G401 (cell line): Measurements from ENCODE around the gene ZP2. TPM values are rescaled to one million over a fixed set of nuclear protein-coding genes. Genes with fewer than 3 reads are reported as not detected.
A peak's percentile ranks its signal among the peaks of the same experiment; 100 is the strongest.
"Not testable (repeated sequence)": the region's sequence is repeated elsewhere in the genome, so short reads cannot be mapped to it uniquely, and the experiment has no call there.

Experiments
- DNase-seq: peaks from one replicate; pipeline ENCODE4 v3.0.0-alpha.2; 2015; ENCODE audit warnings: low spot score
- in situ Hi-C: cut with HindIII; loops from 2 replicates; pipeline ENCODE4 v1.10.0; 2016; ENCODE audit warnings: low sequenced_read_pairs, mixed read lengths
- total RNA-seq: library from RNA; depleted of rRNA; stranded (reverse); fragments of >200 nt; shearing (Covaris generic); gene quantifications from 2 replicates; pipeline ENCODE4 v1.2.3, GENCODE V29; 2014

ZP2 gene
- total RNA-seq, 1 experiment from 2014 or later: not detected

DNA sequence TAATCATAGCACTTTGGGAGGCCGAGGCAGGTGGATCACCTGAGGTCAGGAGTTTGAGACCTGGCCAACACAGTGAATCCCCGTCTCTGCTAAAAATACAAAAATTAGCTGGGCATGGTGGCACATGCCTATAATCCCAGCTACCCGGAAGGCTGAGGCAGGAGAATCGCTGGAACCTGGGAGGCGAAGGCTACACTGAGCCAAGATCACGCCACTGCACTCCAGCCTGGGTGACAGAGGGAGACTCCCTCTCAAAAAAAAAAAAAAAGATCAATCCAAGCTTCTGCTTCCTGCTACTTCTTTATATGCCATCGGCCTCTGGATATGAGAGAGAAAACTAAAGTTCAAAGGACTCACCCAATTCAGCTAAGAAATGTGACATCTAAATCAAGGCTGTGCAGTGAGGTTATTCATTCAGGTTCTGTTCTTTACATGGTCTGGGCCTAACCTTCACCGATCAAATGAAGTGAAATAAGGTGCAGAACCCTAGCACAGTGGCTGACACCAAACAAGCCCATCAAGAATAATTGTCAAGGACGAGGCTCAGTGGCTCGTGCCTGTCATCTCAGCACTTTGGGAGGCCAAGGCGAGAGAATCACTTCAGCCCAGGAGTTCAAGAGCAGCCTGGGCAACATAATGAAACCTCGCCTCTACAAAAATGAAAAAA is 25.6 kb downstream of the ZP2 start:
- in situ Hi-C loops: no loop called here

DNA sequence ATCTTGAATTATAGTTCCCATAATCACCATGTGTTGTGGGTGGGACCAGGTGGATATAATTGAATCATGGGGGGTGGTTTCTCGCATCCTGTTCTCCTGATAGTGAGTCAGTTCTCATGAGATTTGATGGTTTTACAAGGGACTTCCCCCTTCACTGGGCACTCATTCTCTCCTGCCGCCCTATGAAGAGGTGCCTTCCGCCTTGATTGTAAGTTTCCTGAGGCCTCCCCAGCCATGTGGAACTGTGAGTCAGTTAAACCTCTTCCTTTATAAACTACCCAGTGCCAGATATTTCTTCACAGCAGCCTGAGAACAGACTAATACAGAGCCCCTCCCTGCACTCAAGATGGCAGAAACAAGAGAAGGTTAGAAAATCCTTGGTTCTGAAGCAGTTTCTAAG is 26.5 kb downstream of the ZP2 start:
- DNase-seq: no peak
- in situ Hi-C loops: no loop called here

More for the DNA sequence above, 25.6 kb downstream of the ZP2 start:
- DNase-seq: no peak

DNA sequence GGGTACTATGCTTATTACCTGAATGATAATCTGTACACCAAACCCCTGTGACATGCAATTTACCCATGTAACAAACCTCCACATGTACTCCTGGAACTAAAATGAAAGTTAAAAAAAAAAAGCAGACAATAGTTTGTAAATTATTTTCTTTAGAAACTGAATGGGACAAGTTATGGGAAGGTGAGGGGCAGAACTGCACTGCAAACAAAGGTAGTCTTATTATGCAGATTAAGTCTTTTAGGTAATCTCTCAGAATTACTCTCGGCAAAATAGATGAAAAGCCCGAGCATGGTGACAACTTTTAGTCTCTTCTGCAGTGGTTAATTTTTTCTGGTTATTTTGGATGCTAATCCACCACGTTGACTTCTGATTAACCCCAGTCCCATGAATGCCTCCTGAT is 27.4 kb downstream of the ZP2 start:
- DNase-seq: no peak
- in situ Hi-C loops: no loop called here

DNA sequence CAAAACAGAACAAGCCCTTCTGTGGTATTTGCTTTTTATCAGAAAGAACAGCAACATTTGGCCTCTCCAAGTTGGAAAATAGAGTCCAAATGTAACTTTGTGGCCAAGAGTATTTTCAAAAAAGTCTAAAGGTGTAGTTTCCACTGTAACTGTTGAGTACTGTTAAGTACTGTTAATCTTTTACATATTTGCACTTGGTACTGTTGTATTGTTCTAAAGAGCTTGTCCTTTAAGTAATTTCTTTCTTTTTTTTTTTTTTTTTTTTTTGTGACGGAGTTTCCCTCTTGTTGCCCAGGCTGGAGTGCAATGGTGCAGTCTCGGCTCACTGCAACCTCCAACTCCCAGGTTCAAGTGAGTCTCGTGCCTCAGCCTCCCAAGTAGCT is 31.4 kb downstream of the ZP2 start:
- no peak for DNase-seq
- in situ Hi-C loops: no loop called here

DNA sequence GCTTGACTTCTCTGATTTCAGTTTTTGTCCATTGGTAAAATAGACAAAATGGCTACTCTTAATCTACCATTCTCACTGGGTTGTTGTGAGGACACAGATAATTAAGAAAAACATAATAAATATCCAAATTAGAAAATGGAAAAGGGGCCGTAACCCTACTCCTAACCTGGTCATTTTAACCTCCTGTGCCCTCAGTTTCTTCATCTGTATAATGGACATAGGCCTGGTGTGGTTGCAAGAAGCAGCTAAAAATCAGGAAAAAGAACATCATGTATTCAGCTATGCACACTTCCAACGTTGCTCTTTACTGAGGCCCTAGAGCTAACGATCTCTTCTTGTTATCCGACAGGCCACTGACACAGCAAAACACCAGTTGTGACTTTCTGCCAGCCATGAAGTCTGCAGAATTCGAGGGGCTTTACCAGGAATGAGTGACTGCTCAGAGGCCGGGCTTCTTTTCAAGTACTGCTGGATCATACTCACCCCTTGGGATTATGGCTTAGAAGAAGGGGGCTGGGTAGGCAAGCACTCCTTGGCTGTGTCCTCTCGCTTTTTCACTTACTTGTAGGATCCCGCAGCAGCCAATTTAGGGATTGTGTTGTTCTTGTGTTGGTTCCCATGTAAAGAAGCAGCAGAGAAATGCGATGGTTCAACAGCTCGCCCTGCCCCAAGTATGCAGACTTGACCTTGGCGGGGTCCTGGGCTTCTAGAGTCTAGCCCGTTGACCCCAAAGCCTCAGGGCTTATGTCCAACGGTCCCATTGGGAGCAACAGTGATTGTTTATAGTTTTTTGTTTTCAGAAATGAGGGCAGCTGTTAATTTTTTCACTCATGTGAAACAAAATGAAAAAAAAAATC is 32.0 kb downstream of the ZP2 start:
- DNase-seq: no peak
- in situ Hi-C loops: no loop called here

DNA sequence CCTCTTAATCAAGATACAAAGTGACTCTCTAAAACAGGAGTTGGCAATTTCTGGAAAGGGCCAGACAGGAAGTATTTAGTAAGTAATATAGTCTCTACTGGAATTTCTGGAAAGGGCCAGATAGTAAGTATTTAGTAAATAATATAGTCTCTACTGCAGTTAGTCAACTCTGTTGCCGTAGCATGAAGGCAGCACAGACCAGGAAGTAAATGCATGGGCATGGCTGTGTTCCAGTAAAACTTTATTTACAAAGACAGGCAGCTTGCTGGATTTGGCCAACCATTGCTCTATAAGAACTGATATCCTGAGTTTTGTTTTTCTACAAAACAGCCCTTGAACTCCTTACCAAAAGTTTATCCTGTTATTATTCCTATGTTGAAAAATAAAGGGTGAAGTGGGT is 36.0 kb downstream of the ZP2 start:
- in situ Hi-C loops: no loop called here
- DNase-seq: no peak

DNA sequence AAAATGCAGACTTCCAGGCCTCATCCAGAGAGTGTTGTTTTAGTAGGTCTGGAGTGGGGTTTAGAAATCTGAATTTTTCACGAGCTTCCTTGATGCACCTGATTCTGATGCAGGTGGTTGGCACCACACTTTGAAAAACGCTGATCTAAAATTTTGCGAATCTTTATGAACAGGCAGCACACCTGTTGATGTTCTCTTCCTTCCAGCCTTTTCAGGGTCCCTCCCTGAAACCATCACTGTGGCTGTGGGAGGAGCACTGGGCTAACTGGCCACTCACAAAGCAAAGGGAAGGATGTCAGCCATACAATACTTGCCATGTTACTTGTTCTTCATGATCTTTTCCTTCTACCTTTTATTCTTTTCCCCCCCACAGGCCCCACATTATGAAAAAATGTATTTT is 38.7 kb downstream of the ZP2 start:
- DNase-seq: no peak
- in situ Hi-C loops: no loop called here

DNA sequence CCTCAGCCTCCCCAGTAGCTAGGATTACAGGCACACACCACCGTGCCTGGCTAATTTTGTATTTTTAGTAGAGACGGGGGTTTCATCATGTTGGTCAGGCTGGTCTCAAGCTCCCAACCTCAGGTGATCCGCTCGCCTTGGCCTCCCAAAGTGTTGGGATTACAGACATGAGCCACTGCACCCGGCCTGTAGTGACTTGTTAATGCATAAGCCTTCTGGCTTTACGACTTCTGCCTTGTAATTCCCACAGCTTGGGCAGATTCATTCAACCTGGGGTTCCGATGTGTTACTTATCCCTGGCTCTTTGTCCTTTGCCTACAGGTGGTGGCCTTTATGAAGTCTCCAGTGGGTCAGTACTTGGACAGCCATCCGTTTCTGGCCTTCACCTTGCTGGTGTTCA is 41.3 kb downstream of the ZP2 start:
- DNase-seq, in situ Hi-C loops: not testable (repeated sequence)

DNA sequence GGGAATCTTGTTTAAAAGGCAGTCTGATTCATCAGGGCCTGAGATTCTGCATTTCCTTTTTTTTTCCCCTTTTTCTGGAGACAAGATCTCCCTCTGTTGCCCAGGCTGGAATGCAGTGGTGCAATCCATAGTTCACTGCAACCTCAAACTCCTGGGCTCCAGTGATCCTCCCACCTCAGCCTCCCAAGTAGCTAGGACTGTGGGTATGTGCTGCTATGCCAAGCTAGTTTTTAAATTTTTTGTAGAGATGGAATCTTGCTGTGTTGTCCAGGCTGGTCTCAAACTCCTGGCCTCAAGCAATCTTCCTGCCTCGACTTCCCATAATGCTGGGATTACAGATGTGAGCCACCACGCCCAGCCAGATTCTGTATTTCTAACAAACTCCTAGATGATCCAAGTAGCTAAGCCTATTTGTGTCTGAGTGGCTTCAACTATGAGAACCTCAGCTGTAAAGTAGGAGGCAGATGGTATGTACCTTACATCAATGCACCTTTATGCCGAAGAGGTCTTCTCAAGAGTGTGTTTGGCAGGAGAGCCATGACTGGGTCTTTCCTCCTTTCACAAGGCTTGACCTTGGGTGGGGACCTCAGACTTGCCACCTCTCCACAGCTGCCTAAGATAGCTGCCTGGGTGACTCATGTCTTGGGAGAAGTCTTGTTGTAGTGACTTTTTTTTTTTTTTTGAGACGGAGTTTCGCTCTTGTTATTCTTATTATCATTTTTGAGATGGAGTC is 42.0 kb downstream of the ZP2 start:
- no peak for DNase-seq
- in situ Hi-C loops: no loop called here

DNA sequence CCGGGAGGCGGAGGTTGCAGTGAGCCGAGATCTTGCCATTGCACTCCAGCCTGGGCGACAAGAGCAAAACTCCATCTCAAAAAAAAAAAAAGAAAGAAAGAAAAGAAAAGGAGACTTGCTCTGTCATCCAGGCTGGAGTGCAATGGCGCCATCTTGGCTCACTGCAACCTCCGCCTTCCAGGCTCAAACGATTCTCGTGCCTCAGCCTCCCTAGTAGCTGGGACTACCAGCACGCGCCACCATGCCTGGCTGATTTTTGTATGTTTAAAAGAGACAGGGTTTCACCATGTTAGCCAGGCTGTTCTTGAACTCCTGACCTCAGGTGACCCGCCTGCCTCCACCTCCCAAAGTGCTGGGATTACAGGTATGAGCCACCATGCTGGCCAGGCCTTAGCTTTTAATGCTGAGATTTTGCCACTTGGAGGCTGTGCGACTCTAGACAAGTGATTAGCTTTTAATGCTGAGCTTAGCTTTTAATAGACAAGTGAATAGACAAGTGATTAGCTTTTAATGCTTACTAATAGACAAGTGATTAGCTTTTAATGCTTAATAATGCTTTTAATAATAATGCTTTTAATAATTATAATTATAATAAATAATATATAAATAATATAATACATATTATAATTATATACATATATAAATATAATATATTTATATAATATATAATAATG is 43.3 kb downstream of the ZP2 start:
- in situ Hi-C loops: no loop called here
- DNase-seq: no peak

DNA sequence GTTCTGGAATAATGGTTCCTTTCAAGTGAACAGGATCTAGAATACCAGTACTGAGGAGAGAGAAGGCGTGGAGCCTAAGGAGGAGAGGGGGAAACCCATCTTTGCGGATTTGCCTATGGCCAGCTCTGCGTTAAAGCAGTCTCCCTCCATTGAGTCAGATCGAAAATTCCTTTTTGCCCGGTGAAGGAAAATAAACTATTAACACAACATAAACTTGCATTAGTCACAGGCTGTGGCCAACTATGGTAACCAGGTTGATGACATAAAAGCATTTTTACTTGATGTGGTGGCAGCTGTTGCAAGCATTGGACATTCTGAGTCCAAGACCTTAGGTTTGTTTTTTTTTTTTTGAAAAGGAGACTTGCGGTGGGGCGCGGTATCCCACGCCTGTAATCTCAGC is 44.0 kb downstream of the ZP2 start:
- in situ Hi-C loops: no loop called here
- DNase-seq: no peak

DNA sequence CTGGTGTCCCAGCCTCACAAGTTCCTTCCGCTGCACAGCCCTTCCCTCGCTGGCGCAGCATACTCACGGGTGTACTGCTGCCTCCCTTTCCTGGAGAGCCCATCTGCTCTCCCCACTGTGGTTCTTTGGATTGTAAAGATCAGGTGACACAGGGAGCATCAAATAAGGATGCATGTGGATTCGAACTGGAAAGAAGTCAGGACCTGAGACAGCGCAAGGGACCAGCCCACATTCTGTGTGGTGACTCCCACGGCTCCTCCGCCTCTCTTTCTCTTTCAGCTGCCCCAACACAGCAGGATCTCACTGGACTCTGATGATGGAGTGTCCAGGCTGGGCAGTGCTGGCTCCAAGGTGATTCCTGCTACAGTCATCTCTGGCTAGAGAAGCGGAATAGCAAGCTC is 44.8 kb downstream of the ZP2 start:
- in situ Hi-C loops: no loop called here
- peak; percentile 96 for DNase-seq

DNA sequence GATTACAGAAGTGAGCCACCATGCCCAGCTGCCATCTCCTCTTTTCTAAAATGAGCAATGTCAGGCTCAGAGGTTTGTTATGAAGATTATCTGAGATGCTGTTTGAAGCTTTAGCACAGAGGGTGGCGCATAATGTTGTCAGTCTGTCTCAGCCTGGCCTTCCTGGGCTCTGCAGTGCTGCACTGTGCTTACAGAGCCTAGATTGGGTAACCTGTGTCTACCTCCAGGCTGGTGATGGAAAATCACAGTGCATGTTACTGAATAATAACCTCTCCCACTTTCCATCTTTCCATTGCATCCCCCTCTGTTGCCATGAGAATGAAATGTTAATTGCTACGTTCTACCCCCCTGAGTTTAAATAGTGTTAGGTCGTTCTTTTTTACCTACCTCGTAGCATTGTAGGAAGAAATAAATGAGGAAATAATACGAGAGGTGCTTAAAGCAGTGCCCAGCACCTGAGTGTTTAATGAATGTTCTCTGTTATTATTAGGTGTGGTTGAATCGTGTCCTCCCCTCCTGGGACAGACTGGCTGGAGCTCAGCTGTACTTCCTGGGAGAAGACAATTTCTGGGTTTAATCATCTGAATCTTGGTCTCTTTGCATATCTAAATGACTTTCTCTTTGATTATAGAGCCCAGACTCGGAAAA is 46.7 kb downstream of the ZP2 start:
- DNase-seq: no peak
- in situ Hi-C loops: no loop called here

DNA sequence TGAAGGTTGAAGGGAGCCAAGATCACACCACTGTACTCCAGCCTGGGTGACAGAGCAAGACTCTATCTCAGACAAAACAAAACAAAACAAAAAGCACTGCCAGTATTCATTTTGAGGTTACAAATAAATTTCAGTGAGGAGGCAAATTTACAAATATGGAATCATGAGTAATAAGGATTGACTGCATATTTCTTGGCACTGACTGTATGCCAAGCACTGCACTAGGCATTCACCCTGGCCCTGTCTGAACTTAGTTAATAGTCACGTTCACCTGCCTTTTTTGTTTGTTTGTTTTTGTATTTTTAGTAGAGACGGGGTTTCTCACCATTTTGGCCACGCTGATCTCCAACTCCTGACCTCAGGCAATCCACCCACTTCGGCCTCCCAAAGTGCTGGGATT is 47.8 kb downstream of the ZP2 start:
- in situ Hi-C loops: no loop called here

DNA sequence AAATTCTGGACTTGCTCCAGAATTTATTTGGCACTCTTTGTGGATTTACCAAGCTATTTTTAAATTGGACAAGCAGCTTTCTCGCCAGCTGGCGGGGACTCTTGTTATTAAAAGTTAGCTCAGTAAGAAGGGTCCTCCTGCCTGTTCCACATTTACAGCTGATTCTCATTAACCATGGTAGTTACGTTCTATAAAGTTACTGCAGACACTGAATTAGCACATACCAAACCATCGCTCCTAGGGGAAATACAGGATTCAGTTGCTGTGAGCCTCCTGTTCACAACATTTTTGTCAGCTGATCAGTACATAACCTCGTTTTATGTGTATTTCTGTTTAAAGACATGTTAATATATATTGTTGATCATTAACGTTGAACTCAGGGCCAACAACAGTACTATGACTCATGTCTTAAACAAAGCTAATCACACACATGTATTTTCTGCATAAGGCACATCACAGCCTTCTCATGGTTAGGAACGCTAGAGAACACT is 48.7 kb downstream of the ZP2 start:
- in situ Hi-C loops: no loop called here

More for the DNA sequence above, 47.8 kb downstream of the ZP2 start:
- no peak for DNase-seq

DNA sequence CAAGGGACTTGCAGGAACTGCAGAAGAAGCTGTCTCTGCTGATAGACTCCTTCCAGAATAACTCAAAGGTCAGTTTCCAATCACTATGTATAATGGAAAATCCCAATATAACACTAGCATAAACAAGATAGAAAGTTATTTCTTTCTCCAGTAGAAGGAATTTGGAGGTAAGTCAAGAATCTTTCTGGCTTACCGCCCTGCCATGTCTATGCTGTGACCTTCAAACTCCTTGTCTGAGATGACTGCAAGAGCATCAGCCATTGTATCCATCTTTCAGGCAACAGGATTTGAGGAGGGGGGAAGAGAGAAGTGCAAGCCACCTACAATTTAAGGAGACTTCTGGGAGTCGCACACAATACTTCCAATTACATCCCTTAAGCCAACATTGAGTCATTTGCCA is 50.2 kb downstream of the ZP2 start:
- peak; percentile 57 for DNase-seq
- in situ Hi-C loops: no loop called here

More for the DNA sequence above, 48.7 kb downstream of the ZP2 start:
- DNase-seq: peak; percentile 92

DNA sequence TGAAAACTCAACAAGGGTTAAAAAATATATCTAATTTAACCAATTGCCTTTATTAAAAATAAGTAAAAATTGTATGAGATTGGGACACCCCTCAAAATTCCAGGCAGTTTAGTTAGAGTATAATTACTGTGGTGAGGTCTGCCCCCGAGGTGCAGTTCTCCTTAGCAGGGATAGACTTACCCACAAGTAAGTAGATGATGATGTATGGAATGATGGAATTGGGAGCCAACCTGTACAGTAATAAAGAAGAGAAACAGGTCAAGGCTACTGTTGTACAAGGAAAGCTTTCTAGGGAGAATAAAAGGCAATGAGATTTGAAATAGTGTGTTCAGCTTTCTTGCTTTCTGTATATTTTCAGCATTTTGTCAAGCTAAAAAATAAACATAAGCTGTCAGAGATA is 51.1 kb downstream of the ZP2 start:
- DNase-seq: peak; percentile 55
- in situ Hi-C loops: no loop called here

DNA sequence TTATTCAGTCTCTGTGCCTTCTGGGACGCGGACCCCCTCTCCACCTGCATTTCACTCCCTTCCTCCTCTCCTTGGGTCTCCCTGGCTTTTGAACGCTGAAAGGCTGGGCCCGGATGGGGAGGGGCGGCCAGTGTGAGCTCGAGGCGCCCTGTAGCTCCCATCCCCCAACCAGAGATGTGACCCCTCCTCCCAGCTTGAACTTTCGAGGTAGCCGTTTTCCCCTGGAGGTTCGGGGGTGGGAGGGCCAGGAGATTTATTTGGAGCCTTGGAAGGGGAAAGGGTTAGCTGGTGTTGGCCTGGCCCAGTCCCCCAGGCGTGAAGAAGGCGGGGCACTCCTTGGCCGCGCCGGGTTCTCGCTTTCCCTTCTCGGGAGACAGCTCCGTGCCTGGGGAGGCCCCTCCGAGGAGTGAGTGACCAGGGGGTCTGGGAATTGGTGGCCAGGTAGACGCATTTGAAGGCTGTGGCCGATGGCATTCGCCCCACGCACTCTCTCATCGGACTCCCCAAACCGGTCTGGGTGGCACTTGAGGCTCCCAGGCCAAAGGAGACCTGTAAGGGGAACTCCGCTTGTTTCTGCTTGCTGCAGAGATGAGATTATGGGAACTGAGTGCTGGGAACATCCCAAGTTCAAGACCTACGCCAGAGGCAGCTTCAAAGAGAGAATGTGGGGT is 52.0 kb downstream of the ZP2 start:
- peak; percentile 61 for DNase-seq
- in situ Hi-C loops: no loop called here
